ENCODE data around the gene LHX4.

Gene LHX4

GRCh38 chr1:180228648-180229482, 1.2 kb upstream of the LHX4 start:
- DNase-seq = peak; percentile 17

- peak; percentile 13 for DNase-seq
Measured at GRCh38 chr1:180230416-180230790, 339 bp downstream of the LHX4 start.

GRCh38 chr1:180230791-180231505, 884 bp downstream of the LHX4 start:
- peak; percentile 7 for DNase-seq

GRCh38 chr1:180231506-180231921, 1.4 kb downstream of the LHX4 start:
- DNase-seq = no peak

- no peak for DNase-seq
Measured at GRCh38 chr1:180231936-180232335, 1.9 kb downstream of the LHX4 start.

GRCh38 chr1:180232521-180233043, 2.5 kb downstream of the LHX4 start:
- no peak for DNase-seq

GRCh38 chr1:180233191-180234011, 3.3 kb downstream of the LHX4 start:
- DNase-seq = no peak

- no peak for DNase-seq
Measured at GRCh38 chr1:180234369-180235076, 4.5 kb downstream of the LHX4 start.

GRCh38 chr1:180235077-180235501, 5.0 kb downstream of the LHX4 start:
- no peak for DNase-seq

- no peak for DNase-seq
Measured at GRCh38 chr1:180235502-180236239, 5.6 kb downstream of the LHX4 start.

GRCh38 chr1:180236698-180237509, 6.8 kb downstream of the LHX4 start:
- no peak for DNase-seq

- DNase-seq = no peak
Measured at GRCh38 chr1:180237869-180238476, 7.9 kb downstream of the LHX4 start.

GRCh38 chr1:180238675-180239074, 8.6 kb downstream of the LHX4 start:
- DNase-seq = no peak

GRCh38 chr1:180239145-180240096, 9.4 kb downstream of the LHX4 start:
- DNase-seq = no peak

- DNase-seq = no peak
Measured at GRCh38 chr1:180241716-180242544, 11.9 kb downstream of the LHX4 start.

GRCh38 chr1:180243517-180244221, 13.6 kb downstream of the LHX4 start:
- DNase-seq = no peak

GRCh38 chr1:180244840-180245239, 14.8 kb downstream of the LHX4 start:
- no peak for DNase-seq

- DNase-seq = no peak
Measured at GRCh38 chr1:180246579-180246978, 16.5 kb downstream of the LHX4 start.
